HG02938 (cell line): ENCODE results near the gene GADL1.
A peak's percentile ranks its signal among the peaks of the same experiment; 100 is the strongest.

Experiments
- ATAC-seq: cut with Tn5 transposase; IDR thresholded peaks from one replicate; pipeline ENCODE4 v1.9.1; 2021; ENCODE audit warnings: mild to moderate bottlenecking, moderate library complexity; ENCODE audit not compliant: unreplicated experiment

Gene GADL1

DNA sequence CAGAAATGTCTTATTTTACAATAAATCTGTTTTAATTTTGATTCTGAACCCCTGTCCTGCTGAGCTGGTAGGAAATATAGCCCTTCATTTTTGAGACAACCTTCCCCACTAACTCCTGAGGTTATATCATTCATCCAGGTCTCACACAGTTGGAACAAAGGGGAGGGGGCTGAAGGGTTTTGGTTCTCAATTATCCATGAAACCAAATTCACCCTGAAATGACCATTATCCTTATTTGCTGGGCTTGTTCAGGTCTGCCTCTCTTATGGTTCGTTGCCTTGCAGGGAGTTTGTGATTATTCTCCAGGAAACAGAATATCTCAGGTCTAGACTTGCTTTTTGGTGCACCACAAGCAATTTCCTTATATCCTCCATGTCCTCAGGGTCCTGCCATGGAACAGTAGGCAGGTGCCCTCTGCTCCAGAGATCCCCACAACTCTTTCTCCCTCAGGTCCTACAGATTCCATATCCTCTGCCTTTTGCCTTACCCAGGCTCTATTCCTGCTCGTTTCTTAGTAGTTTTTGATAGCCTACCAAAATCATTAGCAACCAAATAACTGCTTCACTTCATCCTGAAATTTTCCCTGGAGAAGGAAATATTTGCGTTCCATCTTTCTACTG is 193.6 kb downstream of the GADL1 start:
- no peak for ATAC-seq

GRCh38 chr3:30699927-30700326 is 194.5 kb downstream of the GADL1 start:
- no peak for ATAC-seq

- ATAC-seq, result no peak
Measured at GRCh38 chr3:30698549-30698948, 195.9 kb downstream of the GADL1 start.

DNA sequence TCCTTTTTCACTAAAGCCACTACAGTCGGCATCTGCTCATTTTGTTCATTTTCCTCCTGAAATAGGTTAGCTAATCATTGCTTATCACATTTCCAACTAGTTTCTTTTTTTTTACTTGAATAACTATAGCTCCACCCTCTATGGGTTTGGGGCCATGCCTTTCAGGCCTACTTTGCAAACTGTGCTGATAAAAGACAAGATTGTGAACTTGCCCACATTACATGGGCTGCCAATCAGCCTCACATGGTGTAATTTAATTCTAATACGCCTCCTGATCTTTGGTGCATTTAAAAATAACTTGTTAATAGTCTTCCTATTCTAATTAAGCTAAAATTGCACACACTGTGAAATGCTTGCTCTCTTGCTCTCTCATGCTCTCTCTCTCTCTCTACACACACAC is 197.6 kb downstream of the GADL1 start:
- ATAC-seq, result no peak

DNA sequence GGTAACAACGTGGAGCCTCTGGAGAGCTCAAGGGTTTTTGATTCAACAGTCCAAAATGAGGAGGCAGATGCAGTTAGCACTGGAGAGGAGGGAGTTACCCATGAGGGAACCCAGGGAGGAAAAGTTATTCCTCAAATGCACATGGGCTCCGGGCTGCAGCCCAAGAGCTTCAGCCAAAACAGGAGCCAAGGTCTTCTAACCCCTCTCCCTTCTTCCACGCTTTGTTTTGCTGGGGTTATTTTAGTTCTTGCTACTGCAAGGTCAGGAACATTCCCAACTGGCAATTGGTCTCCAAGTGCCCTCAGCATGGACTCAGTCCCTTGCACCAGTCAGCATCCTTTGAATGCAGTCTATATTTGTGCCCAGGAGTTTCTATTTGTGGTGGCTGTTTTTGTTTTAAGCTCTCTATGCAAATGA is 198.1 kb downstream of the GADL1 start:
- no peak for ATAC-seq

GRCh38 chr3:30695302-30696061 is 199.0 kb downstream of the GADL1 start:
- no peak for ATAC-seq

- ATAC-seq, result no peak
Measured at GRCh38 chr3:30694668-30695067, 199.8 kb downstream of the GADL1 start.

- no peak for ATAC-seq
Measured at GRCh38 chr3:30694148-30694547, 200.3 kb downstream of the GADL1 start.

DNA sequence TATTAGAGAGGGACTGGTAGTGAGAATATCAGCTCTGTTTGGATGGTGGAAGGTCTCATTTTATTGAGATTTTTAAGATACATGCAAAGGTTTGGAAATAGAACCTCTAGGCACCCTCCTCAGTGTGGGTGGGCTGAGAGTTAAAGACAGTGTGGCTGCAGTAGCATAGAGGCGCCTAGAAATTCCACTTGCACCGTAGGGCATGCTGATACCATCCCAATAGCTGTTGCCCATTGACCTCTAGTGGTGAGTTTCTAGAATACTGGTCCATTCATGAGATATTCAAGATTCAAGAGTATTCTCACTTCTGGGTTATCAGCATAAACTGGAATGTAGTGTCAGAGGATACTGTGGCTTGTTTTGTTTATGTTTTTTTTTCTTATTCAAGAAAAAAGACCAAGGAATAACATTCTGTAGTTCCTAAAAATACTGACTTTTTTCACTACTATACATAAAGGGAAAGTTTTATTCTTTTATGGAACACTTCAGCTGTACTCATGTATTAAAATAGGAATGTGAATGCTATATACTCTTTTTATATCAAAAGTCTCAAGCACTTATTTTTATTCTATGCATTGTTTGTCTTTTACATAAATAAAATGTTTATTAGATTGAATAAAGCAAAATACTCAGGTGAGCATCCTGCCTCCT is 200.9 kb downstream of the GADL1 start:
- ATAC-seq, result peak; percentile 88

GRCh38 chr3:30692498-30693130 is 201.8 kb downstream of the GADL1 start:
- no peak for ATAC-seq

DNA sequence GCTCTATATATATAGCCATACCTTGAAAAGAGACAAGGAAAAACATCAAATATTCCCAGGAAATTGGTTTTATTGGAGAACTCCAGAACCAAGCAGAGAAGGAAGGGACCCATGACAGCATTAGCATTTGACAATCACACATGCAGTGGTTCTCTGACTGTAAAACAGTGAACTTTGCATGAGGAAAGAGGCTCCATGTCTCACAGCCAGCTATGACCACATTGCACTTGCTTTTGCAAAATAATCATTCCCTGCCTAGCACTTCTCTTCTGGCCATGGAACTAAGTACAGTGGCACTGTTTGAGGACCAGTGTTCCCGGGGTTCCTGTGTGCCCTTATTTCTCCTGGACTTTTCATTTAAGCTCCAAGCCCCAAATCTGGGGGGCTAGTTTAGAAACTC is 202.5 kb downstream of the GADL1 start:
- ATAC-seq, result no peak

DNA sequence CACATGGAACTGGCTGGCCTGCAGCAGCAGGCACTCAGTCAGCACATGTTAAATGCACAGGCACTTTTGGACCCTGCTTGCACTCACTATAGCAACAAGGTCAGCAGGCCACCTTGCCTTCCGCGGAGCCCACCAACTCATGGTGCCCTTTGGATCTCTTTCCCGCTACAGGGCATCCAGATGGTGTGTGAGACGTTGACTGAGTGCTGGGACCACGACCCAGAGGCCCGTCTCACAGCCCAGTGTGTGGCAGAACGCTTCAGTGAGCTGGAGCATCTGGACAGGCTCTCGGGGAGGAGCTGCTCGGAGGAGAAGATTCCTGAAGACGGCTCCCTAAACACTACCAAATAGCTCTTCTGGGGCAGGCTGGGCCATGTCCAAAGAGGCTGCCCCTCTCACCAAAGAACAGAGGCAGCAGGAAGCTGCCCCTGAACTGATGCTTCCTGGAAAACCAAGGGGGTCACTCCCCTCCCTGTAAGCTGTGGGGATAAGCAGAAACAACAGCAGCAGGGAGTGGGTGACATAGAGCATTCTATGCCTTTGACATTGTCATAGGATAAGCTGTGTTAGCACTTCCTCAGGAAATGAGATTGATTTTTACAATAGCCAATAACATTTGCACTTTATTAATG is 203.1 kb downstream of the GADL1 start:
- no peak for ATAC-seq

DNA sequence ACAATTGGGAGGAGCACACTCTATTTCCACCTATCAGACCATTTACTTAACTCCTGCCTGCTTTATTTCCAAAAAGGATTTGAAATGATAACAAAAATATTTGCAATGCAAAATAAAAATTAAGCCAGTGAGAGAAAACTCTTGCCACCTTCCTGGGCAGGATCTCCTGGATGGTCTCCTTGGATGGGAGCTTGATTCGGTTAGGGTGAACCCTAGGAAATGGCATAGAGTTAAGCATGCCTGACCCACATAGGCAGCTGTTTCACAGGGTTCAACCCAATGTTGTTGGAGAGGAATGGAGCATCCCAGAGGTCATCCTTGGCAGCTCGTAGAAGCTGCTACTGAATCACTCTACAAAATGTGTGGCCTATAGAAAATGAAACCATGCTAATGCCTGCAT is 204.3 kb downstream of the GADL1 start:
- no peak for ATAC-seq

- ATAC-seq, result peak; percentile 46
Measured at GRCh38 chr3:30688776-30689641, 205.5 kb downstream of the GADL1 start.

GRCh38 chr3:30687930-30688570 is 206.4 kb downstream of the GADL1 start:
- ATAC-seq, result no peak

- no peak for ATAC-seq
Measured at GRCh38 chr3:30686799-30687198, 207.7 kb downstream of the GADL1 start.

DNA sequence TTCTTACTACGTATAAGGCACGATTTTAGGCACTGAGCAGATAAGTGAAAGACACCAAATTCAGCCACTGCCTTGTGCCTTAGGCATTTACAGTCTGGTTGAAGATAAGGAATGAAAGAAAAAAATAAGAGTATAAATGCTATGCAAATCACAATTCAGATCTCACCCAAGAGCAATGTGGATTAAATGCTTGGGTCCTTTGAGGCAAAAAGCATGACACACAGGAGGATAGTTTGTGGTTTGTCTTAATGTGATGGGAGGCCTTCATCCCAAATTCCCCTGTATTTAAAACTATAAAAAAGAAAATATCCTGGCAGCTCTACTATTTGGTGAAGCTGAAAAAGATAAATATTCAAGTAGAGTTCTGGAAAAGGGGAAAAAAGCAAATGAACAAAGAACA is 208.3 kb downstream of the GADL1 start:
- ATAC-seq, result no peak

DNA sequence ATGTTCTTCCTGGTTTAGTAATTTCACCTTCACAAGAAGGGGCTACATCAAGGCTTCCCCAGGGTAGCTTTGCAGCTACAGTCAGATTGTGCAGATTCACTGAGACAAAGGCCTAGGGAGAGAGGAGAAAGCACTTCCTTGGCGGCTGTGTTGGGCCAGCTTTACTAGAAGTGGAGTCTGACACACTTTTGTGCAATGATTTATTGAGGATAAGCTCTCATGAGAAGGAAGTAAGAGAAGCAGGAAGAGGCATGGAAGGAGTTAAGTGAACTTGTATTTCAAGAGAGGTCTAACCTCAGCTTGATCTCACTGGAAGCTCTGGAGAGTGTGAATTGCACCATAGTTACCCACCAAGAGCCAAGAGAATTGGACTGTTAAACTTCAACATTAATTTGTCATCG is 209.2 kb downstream of the GADL1 start:
- ATAC-seq, result no peak

DNA sequence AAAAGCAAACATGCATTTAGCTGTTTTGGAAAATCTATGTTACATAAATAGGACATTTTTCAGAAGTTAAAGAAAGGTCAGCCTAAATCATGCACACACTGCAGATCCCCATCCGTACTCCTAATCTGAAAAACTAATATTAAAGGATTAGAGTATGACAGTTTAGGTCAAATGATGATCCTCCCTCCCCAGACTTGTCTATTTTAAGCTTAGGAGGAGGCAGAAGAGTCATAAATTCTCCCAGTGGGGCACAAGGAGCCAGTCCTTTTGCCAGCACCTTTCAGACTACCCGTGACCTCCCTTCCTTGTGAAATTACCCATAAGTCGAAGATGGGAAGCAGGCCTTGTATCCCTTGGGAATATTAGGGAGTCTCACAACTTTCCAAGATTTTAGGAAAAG is 210.1 kb downstream of the GADL1 start:
- no peak for ATAC-seq

- no peak for ATAC-seq
Measured at GRCh38 chr3:30683769-30684168, 210.7 kb downstream of the GADL1 start.
